ENCODE results near the gene GPATCH8.
"Not testable (repeated sequence)": the region's sequence is repeated elsewhere in the genome, so short reads cannot be mapped to it uniquely, and the experiment has no call there.

Gene GPATCH8

GRCh38 chr17:44522883-44523671, 19.9 kb upstream of the GPATCH8 start:
- no peak overlapping the region for H3K9ac ChIP-seq (ENCODE audit: insufficient read length, low read depth)
- DNase-seq (ENCODE audit: low read depth, low spot score), result no peak

GRCh38 chr17:44518032-44518431, 14.8 kb upstream of the GPATCH8 start:
- no peaks in the 10 kb centered on the region for H3K9me3 ChIP-seq (ENCODE audit: insufficient read depth, low read length)
- no peak for TF ChIP-seq YY1 (IDR thresholded peaks at IDR 0.05; ENCODE audit: insufficient read depth, insufficient read length)
- TF ChIP-seq SUZ12 (IDR thresholded peaks at IDR 0.05; ENCODE audit: extremely low read depth, insufficient read depth, insufficient read length), result no peak
- TF ChIP-seq ZNF274 (IDR thresholded peaks at IDR 0.05; ENCODE audit: low read depth, low read length), result no peak
- no peaks in the 10 kb centered on the region for H3K4me1 ChIP-seq (ENCODE audit: insufficient read depth, insufficient read length)
- H3K27me3 ChIP-seq (ENCODE audit: insufficient read depth, insufficient read length), result no peaks in the 10 kb centered on the region
- H3K9ac ChIP-seq (ENCODE audit: insufficient read length, low read depth), result no peak overlapping the region
- no peaks in the 10 kb centered on the region for H3K36me3 ChIP-seq (ENCODE audit: insufficient read depth, insufficient read length, low read length)
- no peak overlapping the region for H3K4me3 ChIP-seq (ENCODE audit: insufficient read length, low read depth)
- no peak for DNase-seq (ENCODE audit: low read depth, low spot score)

More at GRCh38 chr17:44522883-44523671, 19.9 kb upstream of the GPATCH8 start:
- Histone ChIP-seq H3K9me3 (ENCODE audit: insufficient read depth, low read length) (peaks cover 23% of the 10 kb centered on the region; the same call in 1 of the 2 replicates), H3K27me3 (ENCODE audit: insufficient read depth, insufficient read length) (no peaks in the 10 kb centered on the region), H3K4me3 (ENCODE audit: insufficient read length, low read depth) (no peak overlapping the region), H3K36me3 (ENCODE audit: insufficient read depth, insufficient read length, low read length) (no peaks in the 10 kb centered on the region), H3K4me1 (ENCODE audit: insufficient read depth, insufficient read length) (no peaks in the 10 kb centered on the region)
- TF ChIP-seq ZNF274 (IDR thresholded peaks at IDR 0.05; ENCODE audit: low read depth, low read length), result no peak
- TF ChIP-seq SUZ12 (IDR thresholded peaks at IDR 0.05; ENCODE audit: extremely low read depth, insufficient read depth, insufficient read length), result no peak
- no peak for TF ChIP-seq YY1 (IDR thresholded peaks at IDR 0.05; ENCODE audit: insufficient read depth, insufficient read length)

- peak; percentile 79 for DNase-seq (ENCODE audit: low read depth, low spot score)
- not testable (repeated sequence) for H3K27me3 ChIP-seq (ENCODE audit: insufficient read depth, insufficient read length); H3K9me3 ChIP-seq (ENCODE audit: insufficient read depth, low read length); H3K36me3 ChIP-seq (ENCODE audit: insufficient read depth, insufficient read length, low read length); H3K4me1 ChIP-seq (ENCODE audit: insufficient read depth, insufficient read length); H3K9ac ChIP-seq (ENCODE audit: insufficient read length, low read depth)
- peak overlapping the region; percentile 30 for H3K4me3 ChIP-seq (ENCODE audit: insufficient read length, low read depth)
Observed at GRCh38 chr17:44511241-44512134, 8.3 kb upstream of the GPATCH8 start.

- DNase-seq (ENCODE audit: low read depth, low spot score); H3K27me3 ChIP-seq (ENCODE audit: insufficient read depth, insufficient read length); H3K4me3 ChIP-seq (ENCODE audit: insufficient read length, low read depth): not testable (repeated sequence)
Observed at GRCh38 chr17:44506939-44507604, 3.9 kb upstream of the GPATCH8 start.

GRCh38 chr17:44502598-44503146, 534 bp downstream of the GPATCH8 start:
- DNase-seq (ENCODE audit: low read depth, low spot score), result no peak
- H3K4me1 ChIP-seq (ENCODE audit: insufficient read depth, insufficient read length), result no peaks in the 10 kb centered on the region
- no peaks in the 10 kb centered on the region for H3K9me3 ChIP-seq (ENCODE audit: insufficient read depth, low read length)
- peaks cover 12% of the 10 kb centered on the region for H3K36me3 ChIP-seq (ENCODE audit: insufficient read depth, insufficient read length, low read length)
- H3K9ac ChIP-seq (ENCODE audit: insufficient read length, low read depth), result peak overlapping the region; percentile 99
- no peaks in the 10 kb centered on the region for H3K27me3 ChIP-seq (ENCODE audit: insufficient read depth, insufficient read length)
- peak overlapping the region; percentile 100 for H3K4me3 ChIP-seq (ENCODE audit: insufficient read length, low read depth)
- no peak for TF ChIP-seq ZNF274 (IDR thresholded peaks at IDR 0.05; ENCODE audit: low read depth, low read length)

More at GRCh38 chr17:44506939-44507604, 3.9 kb upstream of the GPATCH8 start:
- H3K4me1 ChIP-seq (ENCODE audit: insufficient read depth, insufficient read length); H3K36me3 ChIP-seq (ENCODE audit: insufficient read depth, insufficient read length, low read length); H3K9me3 ChIP-seq (ENCODE audit: insufficient read depth, low read length); H3K9ac ChIP-seq (ENCODE audit: insufficient read length, low read depth): not testable (repeated sequence)

GRCh38 chr17:44501866-44502375, 1.3 kb downstream of the GPATCH8 start:
- no peaks in the 10 kb centered on the region for H3K9me3 ChIP-seq (ENCODE audit: insufficient read depth, low read length)
- DNase-seq (ENCODE audit: low read depth, low spot score), result no peak
- no peaks in the 10 kb centered on the region for H3K4me1 ChIP-seq (ENCODE audit: insufficient read depth, insufficient read length)
- TF ChIP-seq ZNF274 (IDR thresholded peaks at IDR 0.05; ENCODE audit: low read depth, low read length) (no peak), SUZ12 (IDR thresholded peaks at IDR 0.05; ENCODE audit: extremely low read depth, insufficient read depth, insufficient read length) (no peak), YY1 (IDR thresholded peaks at IDR 0.05; ENCODE audit: insufficient read depth, insufficient read length) (no peak)
- peaks cover 12% of the 10 kb centered on the region for H3K36me3 ChIP-seq (ENCODE audit: insufficient read depth, insufficient read length, low read length)
- H3K4me3 ChIP-seq (ENCODE audit: insufficient read length, low read depth), result peak overlapping the region; percentile 100
- no peaks in the 10 kb centered on the region for H3K27me3 ChIP-seq (ENCODE audit: insufficient read depth, insufficient read length)
- H3K9ac ChIP-seq (ENCODE audit: insufficient read length, low read depth), result peak overlapping the region; percentile 99

- no peak for DNase-seq (ENCODE audit: low read depth, low spot score)
- no peaks in the 10 kb centered on the region for H3K4me1 ChIP-seq (ENCODE audit: insufficient read depth, insufficient read length)
- no peaks in the 10 kb centered on the region for H3K9me3 ChIP-seq (ENCODE audit: insufficient read depth, low read length)
- no peak overlapping the region for H3K9ac ChIP-seq (ENCODE audit: insufficient read length, low read depth)
- no peak overlapping the region for H3K4me3 ChIP-seq (ENCODE audit: insufficient read length, low read depth)
- TF ChIP-seq ZNF274 (IDR thresholded peaks at IDR 0.05; ENCODE audit: low read depth, low read length), result no peak
- no peak for TF ChIP-seq SUZ12 (IDR thresholded peaks at IDR 0.05; ENCODE audit: extremely low read depth, insufficient read depth, insufficient read length)
- TF ChIP-seq YY1 (IDR thresholded peaks at IDR 0.05; ENCODE audit: insufficient read depth, insufficient read length), result no peak
- peaks cover 15% of the 10 kb centered on the region for H3K36me3 ChIP-seq (ENCODE audit: insufficient read depth, insufficient read length, low read length)
- H3K27me3 ChIP-seq (ENCODE audit: insufficient read depth, insufficient read length), result no peaks in the 10 kb centered on the region
Observed at GRCh38 chr17:44499722-44500121, 3.5 kb downstream of the GPATCH8 start.

All from NT2/D1 (cell line).